SKM-1 (cell line): ENCODE data around the gene GZF1.

Experiments
- DNase-seq: peaks from one replicate; lab custom pipeline; 2025; ENCODE audit not compliant: unreplicated experiment; lab: John Stamatoyannopoulos, UW

The GZF1 gene

DNA sequence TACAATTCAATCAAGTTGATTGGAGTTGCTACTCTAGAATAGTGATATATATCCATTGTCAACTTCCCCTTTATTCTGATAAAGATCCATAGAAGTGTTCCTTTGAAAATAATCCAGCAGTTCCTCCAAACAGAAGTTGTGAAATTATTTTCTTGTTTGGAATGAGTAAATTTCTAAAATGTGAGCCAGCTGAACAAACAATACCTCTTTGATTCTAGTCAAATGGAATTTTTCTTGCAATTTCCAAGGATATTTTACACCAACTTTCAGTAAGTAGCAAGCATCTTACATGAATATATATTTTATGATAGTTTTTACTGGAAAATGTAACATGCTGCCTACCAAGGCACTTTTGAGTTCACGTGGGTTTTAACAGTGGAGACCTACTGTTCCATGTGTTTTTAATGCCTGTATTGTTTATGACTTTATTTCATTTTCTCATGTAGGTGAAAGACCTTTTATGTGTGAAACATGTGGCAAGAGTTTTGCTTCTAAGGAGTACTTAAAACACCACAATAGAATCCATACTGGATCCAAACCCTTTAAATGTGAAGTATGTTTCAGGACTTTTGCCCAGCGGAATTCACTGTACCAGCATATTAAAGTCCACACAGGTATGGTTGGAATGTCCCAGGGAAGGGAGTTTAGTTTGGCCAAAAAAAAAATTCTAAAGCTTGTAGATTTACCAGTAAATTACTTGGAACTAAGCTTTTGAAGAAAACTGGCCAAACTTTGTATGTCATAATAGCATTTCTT lies 6.5 kb downstream of the GZF1 start:
- no peak for DNase-seq

DNA sequence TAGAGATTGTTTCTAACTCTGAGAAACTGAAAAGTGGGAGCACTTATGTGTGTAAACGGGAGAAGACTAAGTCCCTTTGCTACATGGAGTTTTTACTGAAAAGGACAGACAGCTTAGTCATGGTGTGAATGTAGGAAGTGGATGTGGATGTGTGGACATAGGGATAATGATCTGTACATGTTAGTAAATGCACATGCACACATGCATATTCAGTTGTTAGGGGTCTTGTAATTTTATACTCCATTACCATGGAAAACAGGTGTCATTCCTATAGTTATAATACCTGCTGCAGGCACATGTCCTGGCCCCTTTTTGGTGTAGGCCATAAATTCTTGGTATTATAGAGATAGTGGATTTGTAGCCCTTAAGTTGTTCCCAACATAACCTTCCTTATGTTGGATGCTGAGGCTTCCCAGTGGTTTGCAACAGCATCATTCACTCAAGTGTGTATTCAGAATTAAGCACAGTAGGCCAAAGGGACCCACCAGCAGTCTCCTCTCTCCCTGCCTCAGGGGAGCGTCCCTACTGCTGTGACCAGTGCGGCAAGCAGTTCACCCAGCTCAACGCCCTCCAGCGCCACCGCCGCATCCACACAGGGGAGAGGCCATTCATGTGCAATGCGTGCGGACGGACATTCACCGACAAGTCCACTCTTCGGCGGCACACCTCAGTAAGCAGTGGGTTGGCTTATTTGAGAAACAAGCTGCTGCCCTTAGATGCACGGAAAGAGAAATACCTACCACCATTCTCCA lies 7.3 kb downstream of the GZF1 start:
- DNase-seq, result no peak

DNA sequence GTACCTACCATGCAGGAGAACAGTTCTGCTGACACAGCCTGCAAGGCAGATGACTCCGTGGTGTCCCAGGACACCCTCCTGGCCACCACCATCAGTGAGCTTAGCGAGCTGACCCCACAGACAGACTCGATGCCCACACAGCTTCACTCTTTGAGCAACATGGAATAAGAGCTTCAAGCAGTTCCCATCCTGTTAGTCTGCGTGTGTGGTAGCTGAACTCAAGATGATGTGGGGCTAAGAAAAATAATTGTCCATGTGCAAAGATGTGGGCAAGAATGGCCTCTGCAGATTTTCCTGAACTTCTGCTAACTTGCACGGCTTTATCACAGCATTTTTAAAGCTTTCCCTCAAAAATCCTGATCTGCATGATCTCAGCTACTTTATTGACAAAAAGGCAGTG lies 8.3 kb downstream of the GZF1 start:
- no peak for DNase-seq

DNA sequence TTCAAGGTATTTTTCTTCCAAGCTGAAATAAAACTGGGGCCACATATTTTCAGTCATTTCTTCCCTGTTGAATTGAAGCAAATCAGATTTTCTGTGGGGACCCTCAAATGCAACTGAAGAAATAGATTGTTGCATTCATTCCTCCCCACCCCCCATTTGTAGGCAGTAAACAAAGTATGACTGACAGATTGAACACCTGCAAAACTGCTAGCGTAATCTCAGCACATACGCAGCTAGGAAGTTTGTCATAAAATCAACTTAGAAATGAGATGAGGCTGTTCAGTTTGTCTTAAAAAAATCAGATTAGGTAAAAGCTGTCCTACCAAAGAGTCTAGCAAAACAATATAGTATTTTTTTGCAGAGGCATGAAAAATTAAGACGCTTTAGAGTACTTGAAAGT lies 8.9 kb downstream of the GZF1 start:
- DNase-seq, result no peak

DNA sequence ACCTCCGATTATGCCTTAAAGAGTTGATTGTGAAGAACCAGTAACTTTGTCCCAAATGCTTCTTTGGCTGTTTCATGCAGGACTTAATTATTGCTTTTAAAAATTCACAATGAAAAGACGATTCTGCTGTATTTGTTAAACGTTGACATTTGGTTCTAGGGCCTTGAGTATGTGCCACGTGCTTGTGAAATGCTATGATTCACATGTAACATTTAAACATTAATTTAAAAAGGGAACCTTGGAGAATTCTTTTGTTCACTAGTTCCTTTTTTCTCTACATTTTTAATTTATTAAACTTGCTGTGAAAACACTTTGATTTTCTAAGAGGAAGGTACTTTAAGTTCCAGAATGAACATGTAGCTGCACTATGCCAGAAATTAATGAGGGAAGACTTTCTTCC lies 9.5 kb downstream of the GZF1 start:
- DNase-seq, result no peak

DNA sequence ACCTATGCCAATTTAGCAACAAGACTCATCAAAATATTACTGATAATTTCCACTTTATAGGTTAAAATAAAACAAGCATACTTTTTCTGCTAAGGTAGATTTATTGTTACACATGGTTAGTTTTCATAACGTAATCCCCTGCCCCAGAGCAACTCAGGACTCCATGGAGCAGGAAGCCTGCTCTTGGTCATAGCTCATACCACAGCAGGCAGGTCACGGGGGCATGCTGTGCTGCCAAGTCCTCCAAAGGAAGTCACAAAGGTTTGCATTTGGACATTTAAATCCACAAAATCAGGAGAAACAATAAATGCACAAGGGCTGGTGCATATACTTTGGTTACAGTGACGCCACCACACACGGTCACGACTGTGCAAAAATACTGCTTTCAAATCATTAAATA lies 12.5 kb downstream of the GZF1 start:
- no peak for DNase-seq

DNA sequence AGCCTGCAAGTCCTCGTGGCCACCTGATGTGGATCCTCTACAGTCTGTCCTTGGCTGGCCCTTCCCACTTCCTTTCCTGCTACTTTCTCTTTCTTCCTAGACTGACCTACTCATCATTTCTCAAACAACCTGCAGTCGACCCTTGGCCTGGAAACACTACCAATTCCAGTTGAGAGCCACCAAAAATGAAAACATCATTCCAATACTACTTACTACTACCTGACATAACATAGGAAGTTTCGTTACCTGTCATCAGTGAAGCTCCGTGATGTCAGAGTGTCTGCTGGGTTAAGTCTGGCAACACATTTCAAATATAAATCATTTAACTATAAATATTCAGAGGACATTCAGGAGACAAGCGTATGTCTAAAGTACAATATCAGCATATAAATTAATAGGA lies 13.8 kb downstream of the GZF1 start:
- no peak for DNase-seq

DNA sequence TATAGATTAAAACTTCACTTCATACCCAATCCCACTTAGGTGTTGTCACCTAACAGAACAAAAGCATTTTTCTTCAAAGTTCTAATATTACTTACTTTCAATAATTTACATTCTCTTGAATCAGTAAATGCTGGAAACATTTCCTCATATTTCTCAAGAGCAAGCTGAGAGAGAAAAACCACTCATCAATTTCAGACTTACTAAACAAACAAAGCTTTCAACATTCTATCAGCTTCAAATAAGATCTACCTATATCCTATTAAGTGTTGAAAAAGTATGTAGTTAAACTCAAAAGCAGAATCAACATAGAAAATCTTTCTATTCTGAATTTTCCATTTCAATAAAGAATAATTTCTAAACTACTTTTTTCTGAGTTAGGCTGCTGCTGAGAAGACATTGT lies 17.8 kb downstream of the GZF1 start:
- DNase-seq, result no peak

DNA sequence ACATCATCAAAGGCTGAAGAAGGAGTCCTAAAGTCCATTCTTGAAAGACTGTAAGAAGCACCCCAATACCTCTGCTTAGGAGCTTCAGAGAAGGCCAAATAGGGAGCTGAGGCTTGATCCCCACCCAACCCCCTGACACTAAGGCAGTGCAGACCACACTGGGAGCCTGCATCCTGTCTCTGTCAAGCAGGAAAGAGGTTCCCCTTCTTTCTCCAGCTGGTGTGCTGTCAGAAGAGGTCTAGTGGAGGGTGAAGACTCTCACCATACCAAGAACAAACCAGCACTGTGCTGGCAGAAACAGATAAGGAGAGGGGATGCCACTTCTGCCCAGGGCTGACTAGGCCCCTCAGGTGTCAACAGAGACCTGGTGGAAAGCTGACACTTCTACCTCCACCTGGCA lies 19.9 kb downstream of the GZF1 start:
- DNase-seq, result no peak

DNA sequence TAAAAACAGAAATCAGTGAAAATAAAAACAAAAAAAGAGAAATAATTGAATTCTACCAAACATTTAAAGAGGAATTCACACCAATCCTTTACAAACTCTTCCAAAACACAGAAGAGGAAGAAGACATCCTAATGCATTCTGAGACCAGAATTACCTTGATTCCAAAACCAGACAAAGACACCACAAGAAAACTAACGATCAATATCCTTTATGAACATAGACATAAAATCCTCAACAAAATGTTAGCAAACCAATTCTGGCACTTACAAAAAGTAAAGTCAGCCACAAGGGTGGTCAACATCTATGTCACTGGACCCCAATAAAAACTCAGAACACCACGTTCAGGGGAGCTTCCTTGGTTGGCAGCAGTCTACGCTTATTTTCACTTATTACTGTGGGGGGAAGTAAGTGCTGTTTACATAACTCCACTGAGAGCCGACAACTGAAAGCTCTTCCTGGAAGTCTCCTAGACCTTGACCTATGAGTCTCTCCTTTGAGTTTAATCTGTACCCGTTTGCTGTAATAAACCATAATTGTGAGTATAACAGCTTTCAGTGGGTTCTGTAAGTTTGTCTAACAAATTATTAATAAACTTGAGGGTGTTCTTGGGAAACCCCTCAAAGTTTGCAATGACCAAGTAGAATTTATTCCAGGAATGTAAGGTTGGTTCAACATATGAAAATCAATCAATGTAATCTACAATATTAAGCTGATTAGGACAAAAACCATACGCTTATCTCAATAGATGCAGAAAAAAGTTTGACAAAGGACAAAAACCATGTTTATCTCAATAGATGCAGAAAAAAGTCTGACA lies 24.5 kb downstream of the GZF1 start:
- no peak for DNase-seq

DNA sequence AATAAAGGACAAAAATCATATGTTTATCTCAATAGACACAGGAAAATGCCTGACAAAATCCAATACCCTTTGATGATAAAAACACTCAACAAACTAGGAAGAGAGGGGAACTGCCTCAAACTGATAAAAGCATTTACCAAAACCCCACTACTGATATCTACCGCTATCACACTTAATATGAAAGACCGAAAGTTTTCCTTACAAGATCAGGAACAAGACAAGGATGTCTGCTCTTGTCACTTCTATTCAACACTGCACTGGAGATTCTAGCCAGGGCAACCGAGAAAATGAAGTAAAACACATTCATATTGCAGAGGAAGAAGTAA lies 25.1 kb downstream of the GZF1 start:
- no peak for DNase-seq

DNA sequence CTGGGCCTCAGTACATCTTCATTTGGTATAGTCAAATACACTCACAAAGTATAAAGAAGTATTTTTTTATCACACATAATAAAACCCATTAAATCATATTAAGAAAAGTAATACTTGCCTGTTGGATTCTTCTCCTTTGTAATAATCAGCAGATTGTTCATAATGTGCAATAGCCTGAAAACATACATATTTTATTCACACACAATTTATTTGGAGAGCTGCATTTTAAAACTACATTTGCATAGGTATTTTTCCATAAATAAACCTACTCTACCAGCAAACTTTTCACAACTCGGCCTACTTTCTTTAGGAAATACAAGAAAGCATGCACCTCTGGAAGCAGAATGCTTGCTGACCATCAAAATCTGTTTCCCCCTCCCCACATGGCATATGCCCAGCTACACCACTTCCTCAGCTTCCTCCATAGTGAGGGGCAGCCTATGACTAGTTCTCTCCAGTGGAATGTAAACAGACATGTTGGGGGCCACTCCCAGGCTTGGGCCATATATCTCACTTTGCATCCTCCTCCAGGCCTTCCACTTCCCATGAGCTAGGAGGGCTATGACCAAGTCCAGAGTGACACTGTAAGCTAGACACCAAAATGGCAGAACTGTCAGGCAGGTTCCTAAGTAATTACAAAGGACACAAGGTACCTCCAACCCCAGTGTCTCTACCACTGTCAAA lies 28.3 kb downstream of the GZF1 start:
- no peak for DNase-seq

DNA sequence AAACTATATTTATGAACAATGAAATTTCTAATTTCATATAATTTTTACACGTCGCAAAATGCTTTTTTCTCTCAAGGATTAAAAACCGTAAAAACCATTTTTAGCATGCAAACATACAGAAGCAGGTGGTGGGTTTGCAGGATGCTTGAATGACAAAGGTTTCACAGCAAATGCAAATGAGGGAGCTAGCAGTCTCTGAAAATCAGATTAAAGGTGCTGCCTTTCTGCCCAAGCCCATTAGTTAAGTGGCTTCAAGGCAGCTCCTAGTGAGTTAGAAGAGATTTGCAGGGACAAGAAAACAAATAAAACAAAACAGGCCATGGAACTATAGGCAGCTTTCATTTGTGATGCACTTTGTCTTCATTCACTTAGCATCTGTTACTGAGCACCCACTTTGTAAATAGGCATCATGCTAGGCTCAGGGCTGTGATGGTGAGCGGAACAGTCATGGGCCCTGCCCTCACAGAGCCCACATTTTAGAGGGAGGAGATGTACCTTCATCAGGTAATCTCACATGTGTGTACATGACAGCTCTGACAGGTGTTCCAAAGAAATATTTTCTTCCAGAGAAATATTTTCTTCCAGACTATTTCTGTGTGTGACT lies 29.8 kb downstream of the GZF1 start:
- no peak for DNase-seq

DNA sequence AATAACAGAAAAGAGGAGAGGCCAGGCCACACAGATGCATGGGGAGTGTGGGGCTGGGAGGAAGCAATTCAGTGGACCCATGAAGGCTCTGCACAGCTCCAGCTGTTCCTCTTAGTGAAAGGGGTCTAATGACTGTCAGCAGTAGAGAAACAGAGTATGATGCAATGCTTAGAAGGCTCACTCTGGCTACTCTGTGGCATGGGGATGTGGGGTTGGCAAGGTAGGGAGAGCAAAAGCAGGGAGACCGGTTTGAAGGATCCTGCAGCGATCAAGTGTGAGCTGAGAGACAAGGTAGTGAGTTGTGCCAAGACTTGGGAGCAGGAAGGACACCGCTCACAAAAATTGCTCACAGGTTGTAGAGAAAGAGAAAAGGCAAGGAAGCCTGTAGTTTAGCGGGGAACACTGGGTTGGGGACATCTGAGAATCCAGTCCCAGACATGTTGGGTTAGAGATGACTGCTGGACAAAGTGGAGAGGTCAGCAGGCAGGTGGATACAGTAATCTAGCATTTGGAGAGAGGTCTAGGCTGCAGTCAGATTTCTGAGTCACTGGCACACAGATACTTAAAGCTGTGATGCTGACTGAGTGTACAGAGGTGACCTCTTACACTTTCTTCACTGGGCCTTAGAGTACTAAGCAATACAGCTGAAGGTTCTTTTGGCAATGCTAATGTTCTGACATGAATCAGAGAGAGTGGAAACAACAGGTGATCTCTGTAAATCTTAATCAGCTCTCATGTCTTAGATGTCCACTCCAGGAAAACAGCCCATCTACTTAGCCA lies 32.2 kb downstream of the GZF1 start:
- DNase-seq, result no peak

DNA sequence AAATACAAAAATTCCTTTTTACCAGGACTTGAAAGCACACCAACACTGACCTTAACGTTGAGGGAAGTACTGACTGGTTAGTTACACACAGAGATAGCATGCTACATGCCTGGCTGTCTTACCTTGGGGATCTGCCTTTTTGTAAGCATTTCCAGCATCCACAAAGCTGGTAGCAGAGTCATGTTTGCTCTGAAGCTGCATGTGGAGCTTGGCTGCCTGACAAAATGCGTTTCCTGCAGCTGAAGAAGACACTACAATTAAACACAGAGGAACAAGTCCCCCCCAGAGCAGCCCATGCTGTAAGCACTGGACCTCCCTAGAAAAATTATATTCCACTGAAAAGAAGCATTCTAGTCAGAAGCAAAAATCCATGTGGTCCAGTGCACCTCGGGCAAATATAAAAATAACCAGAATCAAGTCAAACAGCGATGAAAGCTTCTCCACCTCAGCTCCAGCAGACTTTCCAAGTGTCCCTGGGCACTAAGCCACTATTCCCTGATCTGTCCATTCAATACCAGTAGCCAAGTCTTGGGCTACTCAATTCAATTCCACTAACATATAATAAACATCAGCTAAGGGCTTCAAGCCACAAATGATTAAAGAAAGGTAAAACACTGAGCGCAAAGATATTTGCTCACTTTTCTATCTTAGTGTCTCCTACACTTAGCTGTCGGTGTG lies 35.1 kb downstream of the GZF1 start:
- DNase-seq, result no peak

DNA sequence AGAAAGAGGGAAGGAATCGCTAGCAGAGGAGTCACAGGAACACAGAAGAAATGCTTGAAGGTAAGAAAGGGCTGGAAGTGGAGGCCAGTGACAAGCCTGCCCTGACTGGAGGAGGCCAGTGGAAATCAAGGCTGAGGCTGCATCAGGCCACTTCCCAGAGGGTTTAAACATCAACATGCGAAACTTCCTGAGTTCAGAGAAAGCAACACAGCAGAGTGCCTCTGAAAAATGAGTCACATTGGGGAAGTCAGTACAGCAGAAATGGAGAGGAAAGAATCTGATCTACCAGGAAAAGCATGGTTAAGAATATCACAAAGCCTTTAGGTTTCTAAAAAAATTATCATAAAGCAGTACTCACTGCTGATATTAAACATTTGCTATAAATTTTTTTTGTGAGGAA lies 36.0 kb downstream of the GZF1 start:
- DNase-seq, result no peak

DNA sequence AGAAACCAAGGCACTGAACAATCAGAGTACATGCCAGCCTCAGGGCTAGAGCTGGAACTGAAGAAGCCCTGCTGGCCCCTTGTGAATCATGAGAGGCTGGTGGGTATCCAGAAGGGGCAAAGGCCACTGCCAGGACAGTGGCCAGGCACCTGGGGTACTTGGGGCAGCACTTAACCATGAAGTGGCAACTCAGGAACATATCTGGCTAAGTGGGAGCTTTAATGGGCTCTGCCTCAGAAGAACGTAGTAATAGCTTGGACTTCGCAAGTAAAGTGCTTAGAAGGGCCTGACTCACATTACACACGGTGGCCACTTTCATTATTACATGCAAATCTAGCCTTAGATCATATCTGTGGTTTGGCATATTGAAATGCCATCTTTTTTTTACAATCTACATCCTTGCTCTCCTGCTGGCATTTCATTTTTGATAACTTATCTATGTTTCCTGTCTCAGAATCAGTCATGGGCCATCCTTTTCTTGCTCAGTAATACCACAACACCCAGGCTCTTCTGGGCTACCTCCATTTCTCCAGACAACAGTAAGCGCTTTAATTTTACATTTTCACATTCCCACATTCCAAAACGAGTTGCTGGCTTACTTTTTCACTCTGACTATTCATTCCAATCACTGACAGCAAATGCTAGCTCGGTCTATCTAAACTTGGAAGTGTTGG lies 37.7 kb downstream of the GZF1 start:
- DNase-seq, result no peak

DNA sequence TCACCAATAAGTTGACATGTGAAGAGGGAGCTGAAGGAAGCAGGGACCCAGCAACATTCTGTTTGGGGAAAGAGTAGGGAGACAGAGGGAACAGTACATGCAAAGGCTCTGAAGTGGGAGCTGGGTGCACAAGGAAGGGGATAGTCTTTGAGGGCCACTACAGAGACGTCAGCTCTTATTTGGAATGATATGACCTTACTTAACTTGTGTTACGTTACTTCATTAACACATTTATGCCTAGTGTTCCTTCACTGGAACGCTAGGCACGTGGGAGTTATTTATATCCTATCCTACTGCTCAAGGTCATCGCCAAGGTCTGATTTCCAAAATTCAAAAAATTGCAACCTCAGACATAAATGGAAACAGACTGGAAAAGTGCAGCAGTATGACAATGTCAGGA lies 39.1 kb downstream of the GZF1 start:
- no peak for DNase-seq

DNA sequence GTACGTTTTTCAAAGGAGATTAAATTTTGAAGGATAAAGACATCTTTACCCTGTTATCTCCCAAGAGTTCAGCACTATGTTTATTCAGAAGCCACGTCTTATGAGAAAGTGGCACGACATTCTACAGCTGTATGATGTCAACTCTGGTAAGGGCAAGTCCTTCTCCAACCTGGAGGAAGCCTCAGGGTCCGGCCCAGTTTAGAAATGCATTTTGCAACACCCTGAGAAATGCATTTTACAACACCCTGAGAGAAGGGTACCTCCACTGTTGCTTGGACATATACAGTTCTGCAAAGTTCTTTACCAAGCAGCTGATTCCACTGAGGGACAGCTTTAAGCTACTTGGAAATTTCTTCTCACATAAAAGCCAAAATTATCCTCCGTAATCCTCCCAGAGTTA lies 41.8 kb downstream of the GZF1 start:
- no peak for DNase-seq
